Memory B cell (primary cell): Measurements from ENCODE around the gene OR5V1.
"Not testable (repeated sequence)": the region's sequence is repeated elsewhere in the genome, so short reads cannot be mapped to it uniquely, and the experiment has no call there.

Experiments used
- ATAC-seq: fragments of 150-1000 bp; cut with Tn5 transposase; 2 replicates; pipeline ENCODE4 v1.10.0; 2021; ENCODE audit warnings: low read depth, mild to moderate bottlenecking, moderate library complexity
- DNase-seq, 2 donors: peaks; one replicate each; pipeline ENCODE4 v3.0.0; 2022; ENCODE audit warnings: low spot score in 2 of 2
- H3K27ac Mint-ChIP-seq: one replicate; pipeline ENCODE4 v1.8.0; 2022; ENCODE audit warnings: mild to moderate bottlenecking, moderate library complexity, mixed read lengths
- H3K27me3 Mint-ChIP-seq: one replicate; pipeline ENCODE4 v1.8.0; 2022; ENCODE audit warnings: mixed read lengths
- H3K36me3 Mint-ChIP-seq: one replicate; pipeline ENCODE4 v1.8.0; 2022; ENCODE audit warnings: mild to moderate bottlenecking, mixed read lengths
- H3K4me1 Mint-ChIP-seq: one replicate; pipeline ENCODE4 v1.8.0; 2022; ENCODE audit warnings: mixed read lengths
- H3K4me3 Mint-ChIP-seq: one replicate; pipeline ENCODE4 v1.8.0; 2022; ENCODE audit warnings: mild to moderate bottlenecking, moderate library complexity, mixed read lengths
- H3K9me3 Mint-ChIP-seq: one replicate; pipeline ENCODE4 v1.8.0; 2022; ENCODE audit warnings: mixed read lengths

OR5V1 gene

GRCh38 chr6:29368765-29369164 is at the start of gene OR5V1:
OR5V1 (minus strand) TSS chr6:29368865; CDS start chr6:29356195, 12,670 bp downstream.
- no peak for ATAC-seq
- Mint-ChIP-seq H3K4me3 (no peak within 1 kb of the TSS), H3K27me3 (no peaks in the 10 kb centered on the region), H3K9me3 (peaks cover 4% of the 10 kb centered on the region), H3K4me1 (no peaks in the 10 kb centered on the region), H3K27ac (no peak within 1 kb of the TSS), H3K36me3 (no peaks in the 10 kb centered on the region)
- no peak for DNase-seq

GRCh38 chr6:29414588-29414987 is 45.9 kb upstream of the OR5V1 start, which contains the start of gene OR12D1:
OR12D1 (plus strand) TSS chr6:29414928.
- Mint-ChIP-seq H3K27ac (no peak within 1 kb of the TSS), H3K27me3 (peaks cover 12% of the 10 kb centered on the region), H3K9me3 (peaks cover 17% of the 10 kb centered on the region), H3K36me3 (peaks cover 1% of the 10 kb centered on the region), H3K4me3 (no peak within 1 kb of the TSS), H3K4me1 (no peaks in the 10 kb centered on the region)
- DNase-seq (no peak), ATAC-seq (no peak)

DNA sequence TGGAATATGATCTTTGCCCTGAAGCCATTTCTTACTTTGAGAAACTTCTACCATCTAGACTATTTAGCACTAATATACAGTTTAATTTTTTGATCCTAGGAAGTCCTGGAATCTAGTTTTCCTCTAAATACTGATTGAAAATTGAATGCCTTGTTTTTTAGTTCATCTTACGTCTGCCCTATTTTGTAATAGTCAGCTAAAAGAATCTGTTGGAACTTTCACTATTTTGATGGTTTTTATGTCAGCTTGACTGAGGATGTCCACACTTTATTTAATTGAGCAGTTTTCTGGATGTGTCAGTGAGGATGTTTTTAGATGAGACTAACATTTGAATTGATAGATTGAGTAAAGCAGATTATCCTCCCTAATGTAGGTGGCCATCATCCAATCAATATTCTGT is 35.1 kb upstream of the OR5V1 start:
- Mint-ChIP-seq H3K4me3 (no peak overlapping the region), H3K4me1 (no peaks in the 10 kb centered on the region), H3K27ac (no peak overlapping the region), H3K27me3 (peaks cover 18% of the 10 kb centered on the region), H3K9me3 (peaks cover 15% of the 10 kb centered on the region), H3K36me3 (no peaks in the 10 kb centered on the region)
- no peak for DNase-seq
- no peak for ATAC-seq

DNA sequence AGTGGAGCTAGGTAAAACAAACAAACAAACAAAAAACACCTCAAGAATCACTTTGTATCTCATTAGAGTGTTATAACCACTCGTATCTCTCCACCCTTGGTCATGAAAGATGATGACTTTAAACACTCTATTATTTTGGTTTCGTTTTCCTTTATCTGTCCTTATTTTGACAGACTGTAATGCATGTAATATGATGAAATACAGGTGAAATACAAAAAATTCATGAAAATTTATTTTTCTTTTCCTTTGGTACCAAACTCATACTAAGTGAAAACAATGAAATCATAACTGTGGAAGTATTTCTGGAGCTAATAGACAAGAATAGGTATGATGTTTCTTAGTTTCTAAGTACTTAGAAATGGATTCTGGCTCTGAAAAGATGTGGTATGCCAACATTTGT is 30.9 kb upstream of the OR5V1 start:
- ATAC-seq (no peak), DNase-seq (no peak)
- Mint-ChIP-seq H3K4me3 (no peak overlapping the region), H3K27ac (no peak overlapping the region), H3K9me3 (peaks cover 7% of the 10 kb centered on the region), H3K36me3 (no peaks in the 10 kb centered on the region), H3K4me1 (no peaks in the 10 kb centered on the region), H3K27me3 (peaks cover 15% of the 10 kb centered on the region)

- H3K27me3 Mint-ChIP-seq: peaks cover 13% of the 10 kb centered on the region
- no peak for DNase-seq
- H3K9me3 Mint-ChIP-seq: peaks cover 4% of the 10 kb centered on the region
- no peaks in the 10 kb centered on the region for H3K4me1 Mint-ChIP-seq
- no peak within 1 kb of the TSS for H3K4me3 Mint-ChIP-seq
- no peak for ATAC-seq
- H3K36me3 Mint-ChIP-seq: no peaks in the 10 kb centered on the region
- H3K27ac Mint-ChIP-seq: no peak within 1 kb of the TSS
Observed at GRCh38 chr6:29395331-29395730, 26.7 kb upstream of the OR5V1 start, which contains the start of gene OR12D2. OR12D2 (plus strand) TSS chr6:29395631; CDS start chr6:29396700, 1,069 bp downstream.

- ATAC-seq: no peak
- Mint-ChIP-seq H3K9me3 (no peaks in the 10 kb centered on the region), H3K4me1 (no peaks in the 10 kb centered on the region), H3K36me3 (no peaks in the 10 kb centered on the region), H3K4me3 (no peak overlapping the region), H3K27ac (no peak overlapping the region), H3K27me3 (peaks cover 18% of the 10 kb centered on the region)
- no peak for DNase-seq
Observed at GRCh38 chr6:29388533-29388932, 19.9 kb upstream of the OR5V1 start.

DNA sequence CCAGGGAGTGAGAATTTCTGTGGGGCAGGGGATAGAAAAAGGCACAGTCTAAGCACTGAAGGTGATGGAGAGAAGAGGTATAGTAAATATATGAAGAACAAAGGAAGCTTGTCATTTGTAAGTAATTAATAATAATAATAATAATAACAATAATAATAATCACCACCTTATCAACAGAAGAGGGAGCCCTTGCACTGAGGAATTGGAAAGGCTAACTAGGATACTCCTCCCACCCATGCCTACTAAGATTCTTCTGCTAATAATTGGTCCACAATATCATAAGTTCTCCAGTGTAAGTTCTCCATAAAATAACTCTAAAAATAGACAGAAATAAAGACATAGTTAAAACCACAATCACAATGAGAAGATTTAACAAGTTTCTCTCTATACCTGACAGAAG is 7.3 kb upstream of the OR5V1 start:
- Mint-ChIP-seq H3K27me3 (peaks cover 10% of the 10 kb centered on the region), H3K4me1 (no peaks in the 10 kb centered on the region), H3K9me3 (no peaks in the 10 kb centered on the region), H3K4me3 (no peak overlapping the region), H3K36me3 (no peaks in the 10 kb centered on the region), H3K27ac (no peak overlapping the region)
- DNase-seq: no peak
- no peak for ATAC-seq

- Mint-ChIP-seq H3K27me3 (peaks cover 9% of the 10 kb centered on the region), H3K36me3 (no peaks in the 10 kb centered on the region), H3K4me3 (no peak within 1 kb of the TSS), H3K4me1 (no peaks in the 10 kb centered on the region), H3K27ac (no peak within 1 kb of the TSS), H3K9me3 (no peaks in the 10 kb centered on the region)
- no peak for ATAC-seq
- DNase-seq: no peak
Observed at GRCh38 chr6:29375191-29375590, 6.5 kb upstream of the OR5V1 start, which contains the start of gene OR12D3. OR12D3 (minus strand) TSS chr6:29375291; CDS start chr6:29375287, 4 bp downstream.

GRCh38 chr6:29355603-29356002 is 13.1 kb downstream of the OR5V1 start:
- peaks cover 6% of the 10 kb centered on the region for H3K9me3 Mint-ChIP-seq
- H3K27me3 Mint-ChIP-seq: peaks cover 10% of the 10 kb centered on the region
- no peak overlapping the region for H3K27ac Mint-ChIP-seq
- DNase-seq: no peak
- H3K4me3 Mint-ChIP-seq: no peak overlapping the region
- H3K36me3 Mint-ChIP-seq: no peaks in the 10 kb centered on the region
- no peaks in the 10 kb centered on the region for H3K4me1 Mint-ChIP-seq
- no peak for ATAC-seq

DNA sequence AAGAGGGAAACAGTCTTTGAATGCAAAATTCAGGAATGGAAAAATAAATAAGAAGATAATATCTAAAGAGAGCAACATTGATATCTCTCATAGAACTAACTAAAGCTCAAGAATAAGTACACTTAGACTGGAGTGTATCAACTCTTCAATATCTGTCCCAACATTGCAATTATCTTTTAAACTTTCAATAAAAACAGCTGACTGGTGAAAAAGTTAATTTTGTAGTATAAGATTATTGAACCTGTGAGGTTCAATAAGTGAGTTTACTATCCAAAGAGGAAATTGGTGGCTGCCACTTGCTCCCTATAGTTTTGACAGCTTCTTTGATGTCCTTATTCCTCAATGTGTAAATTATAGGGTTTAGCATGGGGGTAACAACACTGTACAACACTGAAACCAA is 13.7 kb downstream of the OR5V1 start:
- ATAC-seq (no peak), DNase-seq (no peak)
- H3K9me3 Mint-ChIP-seq: peaks cover 6% of the 10 kb centered on the region
- peaks cover 9% of the 10 kb centered on the region for H3K27me3 Mint-ChIP-seq
- no peaks in the 10 kb centered on the region for H3K4me1 Mint-ChIP-seq
- no peak overlapping the region for H3K4me3 Mint-ChIP-seq
- no peaks in the 10 kb centered on the region for H3K36me3 Mint-ChIP-seq
- no peak overlapping the region for H3K27ac Mint-ChIP-seq

DNA sequence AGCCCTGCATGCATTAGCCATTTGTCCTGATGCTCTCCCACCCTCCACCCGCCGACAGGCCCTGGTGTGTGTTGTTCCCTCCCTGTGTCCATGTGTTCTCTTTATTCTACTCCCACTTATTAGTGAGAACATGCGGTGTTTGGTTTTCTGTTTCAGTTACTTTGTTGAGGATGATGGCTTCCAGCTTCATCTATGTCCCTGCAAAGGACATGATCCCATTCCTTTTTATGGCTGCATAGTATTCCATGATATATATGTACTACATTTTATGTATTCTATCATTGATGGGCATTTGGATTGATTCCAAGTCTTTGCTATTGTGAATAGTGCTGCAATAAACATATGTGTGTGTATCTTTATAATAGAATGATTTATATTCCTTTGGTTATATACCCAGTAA is 19.3 kb downstream of the OR5V1 start:
- not testable (repeated sequence) for H3K36me3 Mint-ChIP-seq, ATAC-seq, H3K4me3 Mint-ChIP-seq, H3K27me3 Mint-ChIP-seq, H3K27ac Mint-ChIP-seq, H3K9me3 Mint-ChIP-seq, H3K4me1 Mint-ChIP-seq, DNase-seq

GRCh38 chr6:29345380-29345779 is 23.3 kb downstream of the OR5V1 start:
- no peak overlapping the region for H3K27ac Mint-ChIP-seq
- H3K4me3 Mint-ChIP-seq: no peak overlapping the region
- no peak for ATAC-seq

GRCh38 chr6:29336269-29336668 is 32.4 kb downstream of the OR5V1 start:
- DNase-seq: no peak
- Mint-ChIP-seq H3K36me3 (no peaks in the 10 kb centered on the region), H3K4me3 (no peak overlapping the region), H3K27me3 (peaks cover 3% of the 10 kb centered on the region), H3K4me1 (no peaks in the 10 kb centered on the region), H3K27ac (no peak overlapping the region), H3K9me3 (no peaks in the 10 kb centered on the region)
- no peak for ATAC-seq

More at GRCh38 chr6:29345380-29345779, 23.3 kb downstream of the OR5V1 start:
- no peaks in the 10 kb centered on the region for H3K4me1 Mint-ChIP-seq
- peaks cover 3% of the 10 kb centered on the region for H3K9me3 Mint-ChIP-seq
- H3K36me3 Mint-ChIP-seq: peaks cover 1% of the 10 kb centered on the region
- H3K27me3 Mint-ChIP-seq: no peaks in the 10 kb centered on the region
- DNase-seq: no peak

GRCh38 chr6:29332676-29333075 is 36.0 kb downstream of the OR5V1 start:
- H3K27me3 Mint-ChIP-seq: peaks cover 6% of the 10 kb centered on the region
- no peaks in the 10 kb centered on the region for H3K9me3 Mint-ChIP-seq
- ATAC-seq: no peak
- H3K36me3 Mint-ChIP-seq: no peaks in the 10 kb centered on the region
- H3K27ac Mint-ChIP-seq: no peak overlapping the region
- H3K4me3 Mint-ChIP-seq: no peak overlapping the region
- no peak for DNase-seq
- no peaks in the 10 kb centered on the region for H3K4me1 Mint-ChIP-seq

GRCh38 chr6:29325777-29326176 is 42.9 kb downstream of the OR5V1 start:
- Mint-ChIP-seq H3K4me1 (no peaks in the 10 kb centered on the region), H3K4me3 (no peak overlapping the region), H3K27ac (no peak overlapping the region), H3K36me3 (no peaks in the 10 kb centered on the region), H3K9me3 (no peaks in the 10 kb centered on the region), H3K27me3 (peaks cover 10% of the 10 kb centered on the region)
- no peak for DNase-seq
- no peak for ATAC-seq
